Measurements from ENCODE around the gene IKZF5. TPM values are rescaled to one million over a fixed set of nuclear protein-coding genes. Genes with fewer than 3 reads are reported as not detected.

Gene IKZF5
- total RNA-seq, 1 experiment from 2014 or later = 12.5 TPM

GRCh38 chr10:122998934-122999333 lies 9.7 kb downstream of the IKZF5 start:
- Histone ChIP-seq H3K79me2 (ENCODE audit: insufficient read depth, low read length) (no peaks in the 10 kb centered on the region), H3K27ac (ENCODE audit: insufficient read length, low read depth, low read length) (no peak overlapping the region), H2BK120ac (ENCODE audit: low read depth, low read length, poor library complexity, severe bottlenecking) (no peak overlapping the region), H2BK12ac (ENCODE audit: insufficient read length, low read depth, low read length) (no peak overlapping the region), H3K4me1 (ENCODE audit: insufficient read depth, low read length) (no peaks in the 10 kb centered on the region), H3T11ph (ENCODE audit: low read length) (no peak overlapping the region), H3K18ac (ENCODE audit: insufficient read length, low read depth, low read length) (no peak overlapping the region), H2AK5ac (ENCODE audit: insufficient read length, low read length) (no peak overlapping the region), H3K9me3 (ENCODE audit: control insufficient read depth, low read depth, low read length) (no peaks in the 10 kb centered on the region), H3K14ac (ENCODE audit: insufficient read depth, low read length) (no peak overlapping the region), H3K4ac (ENCODE audit: low read depth, low read length) (no peak overlapping the region), H2BK15ac (ENCODE audit: low read depth, low read length) (no peak overlapping the region), H3K4me2 (ENCODE audit: insufficient read depth, insufficient read length, low read length) (no peak overlapping the region), H3K56ac (ENCODE audit: insufficient read length, low read depth, low read length) (no peak overlapping the region), H4K8ac (replicated peaks; ENCODE audit: insufficient read length, low read depth, low read length) (no peak overlapping the region), H3K23ac (ENCODE audit: insufficient read length, low read depth, low read length) (no peak overlapping the region), H3K23me2 (ENCODE audit: insufficient read length, low read depth, low read length, poor library complexity, severe bottlenecking) (no peaks in the 10 kb centered on the region), H3K27me3 (ENCODE audit: insufficient read depth, low read length) (no peaks in the 10 kb centered on the region; the same call in 1 of the 2 replicates), H4K5ac (ENCODE audit: insufficient read length, low read depth, low read length) (no peak overlapping the region), H4K91ac (ENCODE audit: insufficient read length, low read depth, low read length) (no peak overlapping the region), H3K9ac (ENCODE audit: extremely low read depth, insufficient read length, low read length) (no peak overlapping the region), H2BK20ac (ENCODE audit: low read depth, low read length, poor library complexity, severe bottlenecking) (no peak overlapping the region), H2BK5ac (ENCODE audit: insufficient read length, low read length) (no peak overlapping the region), H3K79me1 (ENCODE audit: insufficient read depth, low read depth, low read length, poor library complexity, severe bottlenecking) (no peaks in the 10 kb centered on the region), H4K20me1 (ENCODE audit: control insufficient read depth, insufficient read depth, insufficient read length) (no peaks in the 10 kb centered on the region), H2AFZ (ENCODE audit: low read length) (no peak overlapping the region)
- Mint-ChIP-seq H3K4me3 (no peak overlapping the region), H3K36me3 (ENCODE audit: insufficient read depth in 1 of 3, low read depth in 3 of 3) (peaks cover 3 to 28% (median 26%) of the 10 kb centered on the region in 3 experiments; a peak in 5 of 7 replicates), H3K27me3 (ENCODE audit: low read depth) (no peaks in the 10 kb centered on the region), H3K27ac (no peak overlapping the region; a peak in 1 of 7 replicates), H3K9me3 (no peaks in the 10 kb centered on the region), H3K4me1 (peaks cover 4 to 11% of the 10 kb centered on the region in 2 experiments)
- no peak for DNase-seq
- no CpG with 5 or more reads among the region's 3 CpGs for WGBS (ENCODE audit: extremely low coverage, insufficient read length, low lambda C conversion rate)
- no peak for TF ChIP-seq CTCF (conservative IDR thresholded peaks at IDR 0.05)

Data from H9 (cell line).